Peyer's patch (tissue), 4 donors: Measurements from ENCODE around the gene NME7. TPM values are rescaled to one million over a fixed set of nuclear protein-coding genes. Genes with fewer than 3 reads are reported as not detected.

ENCODE experiments used
- DNase-seq, 3 donors: peaks; one replicate each; pipeline ENCODE4 v3.0.0-alpha.2; 2017 to 2019
- H3K27ac ChIP-seq, 4 donors: fragments of 200-600 bp; sonication (generic); one replicate each; pipeline ENCODE4 v1.5.1; 2016 to 2019
- H3K27me3 ChIP-seq, 2 donors: fragments of 200-600 bp; sonication (generic); one replicate each; pipeline ENCODE4 v1.5.1; 2019
- H3K36me3 ChIP-seq, 3 donors: fragments of 200-600 bp; sonication (generic); one replicate each; pipeline ENCODE4 v1.5.1; 2016 to 2019
- H3K4me1 ChIP-seq, 4 donors: fragments of 200-600 bp; sonication (generic); one replicate each; pipeline ENCODE4 v1.5.1; 2016 to 2019
- H3K4me3 ChIP-seq, 4 donors: fragments of 200-600 bp; sonication (generic); 1 replicate in 3 of 4; 2 replicates in 1 of 4; pipeline ENCODE4 v1.5.1; 2016 to 2019; ENCODE audit warnings: mild to moderate bottlenecking in 1 of 4
- H3K9me3 ChIP-seq, 4 donors: fragments of 200-600 bp; sonication (generic); one replicate each; pipeline ENCODE4 v1.5.1; 2016 to 2019; ENCODE audit warnings: mild to moderate bottlenecking in 1 of 4
- POLR2A ChIP-seq, 2 donors: fragments of 450-650 bp; IDR thresholded peaks; one replicate each; pipeline ENCODE4 v1.5.1; 2017; ENCODE audit warnings: antibody characterized with exemption in 2 of 2, mild to moderate bottlenecking in 2 of 2, moderate library complexity in 2 of 2
- total RNA-seq, 4 donors: library from RNA; depleted of rRNA; stranded (reverse); fragments of >200 nt; gene quantifications; one replicate each; pipeline ENCODE4 v1.1.0, GENCODE V29; 2016
- TF ChIP-seq, protein P1 (sequence below), 6 experiments: fragments of 450-650 bp in 4 of 6; fragments of 200-600 bp in 2 of 6; sonication (generic) in 1 of 6; IDR thresholded peaks; one replicate each; pipeline ENCODE4 v1.5.1; 2017 to 2019; ENCODE audit warnings: antibody characterized with exemption in 6 of 6, mild to moderate bottlenecking in 3 of 6, moderate library complexity in 1 of 6

NME7 gene
- total RNA-seq, 4 donors from 2014 or later = 3.3 to 12.7 (median 4.6) TPM

DNA sequence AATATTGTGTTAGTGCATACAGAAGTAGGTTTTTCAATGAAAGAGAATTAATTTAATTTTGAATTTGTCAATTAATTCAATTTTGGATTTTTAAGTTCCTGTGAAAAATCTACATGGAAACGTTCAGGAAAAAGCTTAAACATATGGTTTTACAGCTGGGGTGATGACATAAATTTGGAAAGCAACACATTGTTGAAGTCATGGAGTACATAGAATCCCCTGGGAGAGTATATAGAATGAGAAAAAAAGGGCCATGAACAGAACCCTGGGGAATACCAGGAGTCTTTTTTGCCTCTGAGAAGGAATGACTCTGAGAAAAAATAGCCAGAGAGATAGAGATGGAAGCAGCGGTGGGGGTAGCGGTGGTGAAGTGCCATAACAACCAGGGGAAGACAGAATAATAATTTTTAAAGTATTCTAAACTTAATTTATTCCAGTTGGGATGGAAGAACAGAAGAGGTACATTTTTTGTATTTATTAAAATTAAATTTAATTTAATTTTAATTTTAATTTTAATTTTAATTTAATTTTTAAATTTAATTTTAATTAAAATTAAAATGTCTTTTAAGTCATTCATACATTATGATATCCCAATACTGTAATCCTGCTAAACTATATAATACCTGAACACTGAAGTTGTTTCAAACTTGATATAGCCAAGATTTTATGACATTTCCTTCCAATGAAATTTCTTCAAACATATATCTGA is 48.9 kb downstream of the NME7 start:
- no peak for TF ChIP-seq POLR2A (IDR thresholded peaks at IDR 0.05)
- TF ChIP-seq, protein P1, sequence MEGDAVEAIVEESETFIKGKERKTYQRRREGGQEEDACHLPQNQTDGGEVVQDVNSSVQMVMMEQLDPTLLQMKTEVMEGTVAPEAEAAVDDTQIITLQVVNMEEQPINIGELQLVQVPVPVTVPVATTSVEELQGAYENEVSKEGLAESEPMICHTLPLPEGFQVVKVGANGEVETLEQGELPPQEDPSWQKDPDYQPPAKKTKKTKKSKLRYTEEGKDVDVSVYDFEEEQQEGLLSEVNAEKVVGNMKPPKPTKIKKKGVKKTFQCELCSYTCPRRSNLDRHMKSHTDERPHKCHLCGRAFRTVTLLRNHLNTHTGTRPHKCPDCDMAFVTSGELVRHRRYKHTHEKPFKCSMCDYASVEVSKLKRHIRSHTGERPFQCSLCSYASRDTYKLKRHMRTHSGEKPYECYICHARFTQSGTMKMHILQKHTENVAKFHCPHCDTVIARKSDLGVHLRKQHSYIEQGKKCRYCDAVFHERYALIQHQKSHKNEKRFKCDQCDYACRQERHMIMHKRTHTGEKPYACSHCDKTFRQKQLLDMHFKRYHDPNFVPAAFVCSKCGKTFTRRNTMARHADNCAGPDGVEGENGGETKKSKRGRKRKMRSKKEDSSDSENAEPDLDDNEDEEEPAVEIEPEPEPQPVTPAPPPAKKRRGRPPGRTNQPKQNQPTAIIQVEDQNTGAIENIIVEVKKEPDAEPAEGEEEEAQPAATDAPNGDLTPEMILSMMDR (IDR thresholded peaks at IDR 0.05) = no peak
- no peaks in the 10 kb centered on the region for H3K4me1 ChIP-seq
- H3K9me3 ChIP-seq = no peaks in the 10 kb centered on the region
- no peak for DNase-seq
- no peak overlapping the region for H3K27ac ChIP-seq
- no peak overlapping the region for H3K4me3 ChIP-seq
- H3K27me3 ChIP-seq = no peaks in the 10 kb centered on the region
- H3K36me3 ChIP-seq = no peaks in the 10 kb centered on the region

DNA sequence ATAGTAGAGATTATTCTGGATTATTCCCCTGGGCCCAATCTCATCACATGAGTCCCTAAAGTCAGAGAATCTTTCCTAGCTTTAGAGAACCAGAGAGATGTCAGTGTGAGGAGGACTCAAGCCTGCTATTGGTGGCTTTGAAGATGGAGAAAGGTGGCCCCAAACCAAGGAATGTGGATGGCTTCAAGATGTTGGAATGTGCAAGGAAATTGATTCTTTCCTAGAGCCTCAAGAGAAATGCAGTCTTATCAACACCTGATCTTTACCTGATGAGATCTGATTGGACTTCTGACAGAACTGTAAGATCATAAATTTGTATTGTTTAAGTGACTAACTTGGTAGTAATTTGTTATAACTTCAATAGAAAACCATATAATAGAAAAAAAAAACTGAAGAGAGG is 51.0 kb downstream of the NME7 start:
- TF ChIP-seq POLR2A (IDR thresholded peaks at IDR 0.05) = no peak
- TF ChIP-seq, protein P1 (IDR thresholded peaks at IDR 0.05) = no peak
- peaks cover 0 to 7% (median 0%) of the 10 kb centered on the region in 4 donors for H3K4me1 ChIP-seq
- no peak for DNase-seq
- no peak overlapping the region for H3K4me3 ChIP-seq
- no peaks in the 10 kb centered on the region for H3K9me3 ChIP-seq
- H3K27me3 ChIP-seq = no peaks in the 10 kb centered on the region
- H3K36me3 ChIP-seq = no peaks in the 10 kb centered on the region
- H3K27ac ChIP-seq = no peak overlapping the region

- H3K9me3 ChIP-seq = no peaks in the 10 kb centered on the region
- H3K27ac ChIP-seq = no peak overlapping the region
- H3K36me3 ChIP-seq = no peaks in the 10 kb centered on the region
- H3K4me3 ChIP-seq = no peak overlapping the region
- no peak for TF ChIP-seq POLR2A (IDR thresholded peaks at IDR 0.05)
- TF ChIP-seq, protein P1 (IDR thresholded peaks at IDR 0.05) = no peak
- no peaks in the 10 kb centered on the region for H3K27me3 ChIP-seq
- peaks cover 0 to 7% (median 0%) of the 10 kb centered on the region in 4 donors for H3K4me1 ChIP-seq
- DNase-seq = peak in 1 of 3 donors; percentile 69
Observed at GRCh38 chr1:169312084-169312954, 55.3 kb downstream of the NME7 start.

- DNase-seq = no peak
- TF ChIP-seq, protein P1 (IDR thresholded peaks at IDR 0.05) = no peak
- TF ChIP-seq POLR2A (IDR thresholded peaks at IDR 0.05) = no peak
- Histone ChIP-seq H3K27ac (no peak overlapping the region), H3K9me3 (no peaks in the 10 kb centered on the region), H3K27me3 (no peaks in the 10 kb centered on the region), H3K4me1 (peaks cover 0 to 7% (median 0%) of the 10 kb centered on the region in 4 donors), H3K4me3 (peak overlapping the region in 2 of 4 donors; percentile 15 to 22), H3K36me3 (no peaks in the 10 kb centered on the region)
Observed at GRCh38 chr1:169309178-169310166, 58.1 kb downstream of the NME7 start.
